H1 (cell line): ENCODE results near the gene COX7A1. TPM values are rescaled to one million over a fixed set of nuclear protein-coding genes. Genes with fewer than 3 reads are reported as not detected.
A peak's percentile ranks its signal among the peaks of the same experiment; 100 is the strongest.

Source experiments
- CTCF ChIA-PET: fragments of 300-600 bp; sonication (Branson Sonifier 250); formaldehyde crosslinking; loops from one replicate; lab custom pipeline; 2021; ENCODE audit not compliant: partially characterized antibody; lab: Charles Lee
- POLR2A ChIA-PET: fragments of 300-600 bp; sonication (Branson Sonifier 250); formaldehyde crosslinking; loops from one replicate; lab custom pipeline; 2021; ENCODE audit warnings: inconsistent platforms; ENCODE audit not compliant: partially characterized antibody; lab: Charles Lee
- DNase-seq, 2 experiments: peaks; one replicate each; pipeline versions ENCODE4 v3.0.0 to v3.0.0-alpha.2; 2010 to 2022; ENCODE audit warnings: low spot score in 2 of 2, low read depth in 1 of 2, mixed read lengths in 1 of 2
- FAIRE-seq: peaks from 2 replicates; lab custom pipeline; 2011; peaks lifted over from hg19 to GRCh38; lab: Jason Lieb, UNC
- H2AFZ ChIP-seq: 2 replicates; pipeline ENCODE4 v1.8.1; 2012; ENCODE audit warnings: low read length, inconsistent platforms
- H2AK5ac ChIP-seq: 2 replicates; pipeline ENCODE4 v1.6.1; 2013; ENCODE audit warnings: low read depth, low read length
- H2BK120ac ChIP-seq: replicated peaks from 2 replicates; pipeline ENCODE3; 2013; ENCODE audit warnings: low read depth, low read length, inconsistent platforms
- H2BK12ac ChIP-seq: 2 replicates; pipeline ENCODE4 v1.6.1; 2013; ENCODE audit warnings: low read depth, low read length
- H2BK15ac ChIP-seq: 2 replicates; pipeline ENCODE4 v1.6.1; 2013; ENCODE audit warnings: low read length
- H2BK20ac ChIP-seq: 2 replicates; pipeline ENCODE4 v1.6.1; 2013; ENCODE audit warnings: low read length
- H2BK5ac ChIP-seq: 2 replicates; pipeline ENCODE4 v1.6.1; 2013; ENCODE audit warnings: low read depth, low read length
- H3K14ac ChIP-seq: 2 replicates; pipeline ENCODE4 v1.6.1; 2013; ENCODE audit warnings: inconsistent platforms; ENCODE audit not compliant: insufficient read length
- H3K18ac ChIP-seq: 2 replicates; pipeline ENCODE4 v1.6.1; 2013; ENCODE audit warnings: low read length; ENCODE audit errors: extremely low read depth
- H3K23ac ChIP-seq: 2 replicates; pipeline ENCODE4 v1.6.1; 2013; ENCODE audit warnings: inconsistent platforms; ENCODE audit not compliant: insufficient read length
- H3K23me2 ChIP-seq: 2 replicates; pipeline ENCODE4 v1.6.1; 2013; ENCODE audit warnings: low read depth, low read length
- H3K27ac ChIP-seq: 2 replicates; pipeline ENCODE4 v1.6.1; 2011; ENCODE audit warnings: low read depth, low read length, inconsistent platforms
- H3K27me3 ChIP-seq, 4 experiments: replicated peaks in 1 of 4; 1 replicate in 1 of 4; 2 replicates in 3 of 4; pipeline versions ENCODE4 v1.6.1 to v1.8.1; 2011 to 2013; ENCODE audit warnings: low read length in 3 of 4, mild to moderate bottlenecking in 3 of 4, inconsistent platforms in 2 of 4, mixed read lengths in 2 of 4, moderate library complexity in 1 of 4; ENCODE audit not compliant: control insufficient read depth in 3 of 4, insufficient read depth in 3 of 4; ENCODE audit errors: extremely low read depth in 1 of 4
- H3K36me3 ChIP-seq, 4 experiments: 2 replicates each; pipeline versions ENCODE4 v1.6.1 to v1.8.1; 2011 to 2013; ENCODE audit warnings: mild to moderate bottlenecking in 4 of 4, low read length in 3 of 4, moderate library complexity in 2 of 4, control low read depth in 1 of 4, inconsistent platforms in 1 of 4; ENCODE audit not compliant: insufficient read depth in 4 of 4, control insufficient read depth in 2 of 4
- H3K4ac ChIP-seq: replicated peaks from 2 replicates; pipeline ENCODE3; 2013; ENCODE audit warnings: low read length, low read depth, mixed read lengths, inconsistent platforms; ENCODE audit not compliant: insufficient read length
- H3K4me1 ChIP-seq, 4 experiments: replicated peaks in 1 of 4; 1 replicate in 1 of 4; 2 replicates in 3 of 4; pipeline versions ENCODE4 v1.6.1 to v1.8.1; 2011 to 2013; ENCODE audit warnings: low read length in 3 of 4, inconsistent platforms in 2 of 4, mixed read lengths in 1 of 4; ENCODE audit not compliant: insufficient read depth in 4 of 4, control insufficient read depth in 3 of 4
- H3K4me2 ChIP-seq, 2 experiments: 2 replicates each; pipeline versions ENCODE4 v1.6.1 to v1.8.1; 2011 to 2013; ENCODE audit warnings: low read depth in 2 of 2, low read length in 2 of 2, control low read depth in 1 of 2, inconsistent platforms in 1 of 2, mild to moderate bottlenecking in 1 of 2; ENCODE audit not compliant: insufficient read depth in 1 of 2
- H3K4me3 ChIP-seq, 4 experiments: fragments of 200-600, 300-600 bp in 1 of 4; sonication (generic), shearing (Covaris generic), sonication (Bioruptor Twin) in 1 of 4; 2 replicates each; pipeline versions ENCODE4 v1.5.1 to v1.8.1; 2011 to 2016; ENCODE audit warnings: low read length in 4 of 4, low read depth in 3 of 4, control low read depth in 2 of 4, inconsistent platforms in 2 of 4, mild to moderate bottlenecking in 2 of 4, mixed read lengths in 1 of 4, moderate library complexity in 1 of 4; ENCODE audit not compliant: insufficient read depth in 2 of 4; ENCODE audit errors: extremely low read depth in 1 of 4
- H3K56ac ChIP-seq: replicated peaks from 2 replicates; pipeline ENCODE3; 2013; ENCODE audit warnings: low read depth, mild to moderate bottlenecking, mixed read lengths, low read length, inconsistent platforms; ENCODE audit not compliant: insufficient read length
- H3K79me1 ChIP-seq: 2 replicates; pipeline ENCODE4 v1.6.1; 2013; ENCODE audit warnings: low read depth, low read length, control low read depth
- H3K79me2 ChIP-seq, 2 experiments: 2 replicates each; pipeline versions ENCODE4 v1.6.1 to v1.8.1; 2012 to 2013; ENCODE audit warnings: low read length in 2 of 2, mild to moderate bottlenecking in 2 of 2, inconsistent platforms in 1 of 2; ENCODE audit not compliant: insufficient read depth in 2 of 2, control insufficient read depth in 1 of 2
- H3K9ac ChIP-seq, 4 experiments: replicated peaks in 1 of 4; 1 replicate in 1 of 4; 2 replicates in 3 of 4; pipeline versions ENCODE4 v1.6.1 to v1.8.1; 2011 to 2013; ENCODE audit warnings: low read depth in 3 of 4, low read length in 3 of 4, control low read depth in 2 of 4, mild to moderate bottlenecking in 2 of 4, moderate library complexity in 2 of 4, inconsistent platforms in 1 of 4; ENCODE audit errors: extremely low read depth in 1 of 4
- H3K9me3 ChIP-seq, 2 experiments: 2 replicates each; pipeline versions ENCODE4 v1.6.1 to v1.8.1; 2012 to 2013; ENCODE audit warnings: mild to moderate bottlenecking in 2 of 2, moderate library complexity in 2 of 2, control low read depth in 1 of 2, inconsistent platforms in 1 of 2, low read depth in 1 of 2, low read length in 1 of 2, mixed read lengths in 1 of 2; ENCODE audit not compliant: insufficient read depth in 2 of 2
- H4K20me1 ChIP-seq, 2 experiments: replicated peaks in 1 of 2; 2 replicates each; pipeline versions ENCODE3 to v1.8.1; 2011 to 2013; ENCODE audit warnings: inconsistent platforms in 2 of 2, low read length in 2 of 2, mild to moderate bottlenecking in 1 of 2; ENCODE audit not compliant: insufficient read depth in 2 of 2, control insufficient read depth in 1 of 2
- H4K5ac ChIP-seq: 2 replicates; pipeline ENCODE4 v1.6.1; 2013; ENCODE audit warnings: low read length, low read depth, mixed read lengths, inconsistent platforms; ENCODE audit not compliant: insufficient read length
- H4K8ac ChIP-seq: 2 replicates; pipeline ENCODE4 v1.8.0; 2013; ENCODE audit warnings: mild to moderate bottlenecking, moderate library complexity, low read length, inconsistent platforms; ENCODE audit not compliant: insufficient read depth; ENCODE audit errors: extremely low read depth
- H4K91ac ChIP-seq: replicated peaks from 2 replicates; pipeline ENCODE3; 2013; ENCODE audit warnings: low read length, mixed read lengths, inconsistent platforms; ENCODE audit not compliant: insufficient read length
- POLR2A ChIP-seq, 2 experiments: IDR thresholded peaks; 1 replicate in 1 of 2; 2 replicates in 1 of 2; pipeline ENCODE4 v1.6.1; 2011; ENCODE audit warnings: low read depth in 2 of 2, low read length in 2 of 2, mild to moderate bottlenecking in 2 of 2; ENCODE audit errors: control extremely low read depth in 1 of 2
- TEAD4 ChIP-seq: IDR thresholded peaks from 2 replicates; pipeline ENCODE4 v1.6.1; 2012; ENCODE audit warnings: low read depth, low read length, inconsistent platforms, mixed read lengths
- WGBS, 2 experiments: shearing (Covaris generic) in 1 of 2; methylation state at CpG; one replicate each; pipeline versions ENCODE4 v1.1.6 to v1.1.7; 2013 to 2015; ENCODE audit warnings: low lambda C conversion rate in 2 of 2, mixed read lengths in 2 of 2, inconsistent platforms in 1 of 2, low coverage in 1 of 2, missing lambda C conversion rate in 1 of 2; ENCODE audit not compliant: insufficient replicate concordance in 2 of 2, insufficient coverage in 1 of 2, insufficient read length in 1 of 2; ENCODE audit errors: extremely low coverage in 1 of 2, missing lambda C conversion rate in 1 of 2; 5-methylcytosine and 5-hydroxymethylcytosine counted together
- polyA plus RNA-seq, 7 experiments: library from polyadenylated mRNA; depleted of rRNA in 3 of 7; stranded (reverse) in 5 of 7; unstranded in 2 of 7; fragments of >200 nt in 5 of 7; fragments of 200-250 nt in 2 of 7; gene quantifications; 1 replicate in 5 of 7; 2 replicates in 1 of 7; 4 replicates in 1 of 7; pipeline versions ENCODE4 v1.2.1 to v1.2.3, GENCODE V29; 2011 to 2013; ENCODE audit warnings: missing spikeins in 2 of 7, mixed read lengths in 2 of 7
- total RNA-seq: library from RNA; stranded (reverse); fragmentation: NEBNext Ultra II Directional; extraction: Animal tissue kit (Norgen Biotek cat#: 25700); gene quantifications from 2 replicates; pipeline ENCODE4 v1.2.1, GENCODE V29; 2021

Gene COX7A1
- total and polyA plus RNA-seq, 2 of the 8 experiments (the other 6 are each of a cell fraction or from before 2014, with no cell fraction given) = 0.60 TPM

DNA sequence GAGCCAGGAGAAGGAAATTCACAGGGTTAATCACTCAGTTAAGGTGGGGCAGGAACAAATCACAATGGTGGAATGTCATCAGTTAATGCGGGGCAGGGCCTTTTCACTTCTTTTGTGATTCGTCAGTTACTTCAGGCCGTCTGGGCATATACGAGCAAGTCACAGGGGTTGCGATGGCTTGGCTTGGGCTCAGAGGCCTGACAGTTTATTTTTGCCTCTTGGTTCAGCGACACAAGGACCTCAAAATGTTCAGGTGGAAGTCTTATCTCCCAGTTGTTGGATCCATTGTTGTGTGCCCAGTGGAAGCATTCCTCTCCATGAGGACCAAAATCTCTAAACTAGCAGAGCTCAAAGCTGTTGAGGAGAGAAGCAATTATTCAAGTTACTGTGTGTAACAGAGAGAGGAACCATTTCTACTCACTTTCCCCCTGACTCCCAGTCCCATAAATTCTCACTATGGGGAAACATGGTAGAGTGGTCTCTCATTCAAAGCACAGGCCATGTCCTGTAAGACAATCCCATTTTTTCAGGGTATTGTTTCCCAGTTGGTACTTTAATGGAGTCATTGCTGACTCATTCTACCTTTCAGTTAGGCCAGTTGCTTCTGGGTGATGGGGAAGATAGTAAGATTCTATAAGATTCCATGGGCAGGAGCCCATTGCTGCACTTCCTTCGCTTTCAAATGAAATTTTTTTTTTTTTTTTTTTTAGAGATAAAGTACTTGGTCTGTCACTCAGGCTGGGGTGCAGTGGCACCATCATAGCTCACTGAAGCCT is 8.8 kb upstream of the COX7A1 start:
- H3K14ac ChIP-seq = peak overlapping the region; percentile 27
- peak overlapping the region; percentile 89 for H2BK20ac ChIP-seq
- H3K4me3 ChIP-seq = peak overlapping the region in 1 of 4 experiments; percentile 34; a peak in 1 of 8 replicates
- peak overlapping the region; percentile 52 for H2BK120ac ChIP-seq
- peak overlapping the region; percentile 40 for H3K4ac ChIP-seq
- peaks cover 0 to 8% (median 4%) of the 10 kb centered on the region in 4 experiments; a peak in 3 of 7 replicates for H3K4me1 ChIP-seq
- peak overlapping the region; percentile 70 for H3K56ac ChIP-seq
- DNase-seq (no peak), FAIRE-seq (no peak)
- TF ChIP-seq TEAD4 = no peak
- TF ChIP-seq POLR2A (IDR thresholded peaks at IDR 0.05; ENCODE audit: control extremely low read depth in 1 of 2, low read depth in 2 of 2, low read length in 2 of 2) = peak in 1 of 2 experiments; percentile 39; a peak in 2 of 3 replicates
- H3K9me3 ChIP-seq = no peaks in the 10 kb centered on the region
- no peaks in the 10 kb centered on the region for H3K36me3 ChIP-seq
- H3K79me2 ChIP-seq = no peaks in the 10 kb centered on the region; a peak in 1 of 4 replicates
- H4K8ac ChIP-seq = no peak overlapping the region
- CTCF ChIA-PET = interaction anchor here (0.6 to 1.6 kb wide), 8 partner anchors 9 to 373 kb away, joined by 3 to 7 read pairs (median 3); no protein-coding TSS in a partner anchor
- H3K27me3 ChIP-seq = no peaks in the 10 kb centered on the region
- H3K9ac ChIP-seq = no peak overlapping the region
- H3K27ac ChIP-seq = peak overlapping the region; percentile 69
- H2AK5ac ChIP-seq = peak overlapping the region; percentile 84; the same call in 1 of the 2 replicates
- peak overlapping the region; percentile 89 for H2BK15ac ChIP-seq
- peak overlapping the region; percentile 76; the same call in 1 of the 2 replicates for H2BK5ac ChIP-seq
- H4K20me1 ChIP-seq = no peaks in the 10 kb centered on the region
- H2AFZ ChIP-seq = peak overlapping the region; percentile 1; the same call in 1 of the 2 replicates
- POLR2A ChIA-PET = interaction anchor here (0.7 to 1.7 kb wide), 2 partner anchors 8 to 10 kb away, joined by 3 to 4 read pairs; no protein-coding TSS in a partner anchor
- H3K23ac ChIP-seq = no peak overlapping the region
- H3K79me1 ChIP-seq = no peaks in the 10 kb centered on the region; the same call in 1 of the 2 replicates
- H3K23me2 ChIP-seq = peaks cover 2% of the 10 kb centered on the region; the same call in 1 of the 2 replicates
- WGBS, 2 experiments = 52% methylated on average over 7 of the region's 7 CpGs; no CpG with 5 or more reads in 1 of the 2 experiments
- H4K5ac ChIP-seq = peak overlapping the region; percentile 57
- peak overlapping the region in 1 of 2 experiments; percentile 79; a peak in 2 of 4 replicates for H3K4me2 ChIP-seq
- peak overlapping the region; percentile 75 for H3K18ac ChIP-seq
- H4K91ac ChIP-seq = peak overlapping the region; percentile 22
- H2BK12ac ChIP-seq = peak overlapping the region; percentile 93
